Neural cell (in vitro differentiated cells): ENCODE data around the gene GPR63. TPM values are rescaled to one million over a fixed set of nuclear protein-coding genes. Genes with fewer than 3 reads are reported as not detected.

Experiments used
- H2AFZ ChIP-seq: fragments of 200-600, 300-800 bp; sonication (generic), shearing (Covaris generic); 2 replicates; pipeline ENCODE4 v1.6.0; 2014; ENCODE audit warnings: low read depth, mild to moderate bottlenecking, antibody characterized with exemption, low read length, moderate library complexity
- H3F3A ChIP-seq: fragments of 200-600 bp; shearing (Covaris generic); 2 replicates; pipeline ENCODE4 v1.6.1; 2016; ENCODE audit warnings: mild to moderate bottlenecking, moderate library complexity, mixed read lengths, antibody characterized with exemption, low read length; ENCODE audit not compliant: insufficient read depth, poor library complexity, severe bottlenecking
- H3K27ac ChIP-seq: fragments of 200-600, 300-800 bp; sonication (generic), shearing (Covaris generic); 2 replicates; pipeline ENCODE4 v1.5.1; 2014; ENCODE audit warnings: mild to moderate bottlenecking, low read length, moderate library complexity
- H3K27me3 ChIP-seq: fragments of 300-800, 200-600 bp; sonication (generic), shearing (Covaris generic); 2 replicates; pipeline ENCODE4 v1.6.0; 2014; ENCODE audit warnings: mild to moderate bottlenecking, low read depth, low read length, moderate library complexity; ENCODE audit not compliant: insufficient read depth
- H3K36me3 ChIP-seq: fragments of 300-800, 200-600 bp; sonication (generic), shearing (Covaris generic); 2 replicates; pipeline ENCODE4 v1.5.1; 2014; ENCODE audit warnings: mild to moderate bottlenecking, antibody characterized with exemption, low read length, moderate library complexity; ENCODE audit not compliant: insufficient read depth
- H3K4me2 ChIP-seq: fragments of 300-800, 200-600 bp; sonication (generic), shearing (Covaris generic); 2 replicates; pipeline ENCODE4 v1.6.0; 2014; ENCODE audit warnings: mild to moderate bottlenecking, low read length
- H3K4me3 ChIP-seq: fragments of 300-800, 200-600 bp; sonication (generic), shearing (Covaris generic); 2 replicates; pipeline ENCODE4 v1.5.1; 2014; ENCODE audit warnings: mild to moderate bottlenecking, low read length, moderate library complexity
- H3K79me2 ChIP-seq: fragments of 200-600 bp; shearing (Covaris generic); replicated peaks from 2 replicates; pipeline ENCODE4 v1.6.0; 2014; ENCODE audit warnings: mild to moderate bottlenecking, low read length, moderate library complexity; ENCODE audit not compliant: insufficient read depth
- H3K9ac ChIP-seq: fragments of 300-800, 200-600 bp; sonication (generic), shearing (Covaris generic); 2 replicates; pipeline ENCODE4 v1.6.1; 2016; ENCODE audit warnings: mild to moderate bottlenecking, low read length, mixed read lengths
- H3K9me2 ChIP-seq: fragments of 200-600 bp; shearing (Covaris generic); 2 replicates; pipeline ENCODE4 v1.6.1; 2016; ENCODE audit warnings: mild to moderate bottlenecking, low read length, mixed read lengths; ENCODE audit not compliant: insufficient read depth
- H3K9me3 ChIP-seq: fragments of 200-600, 300-800 bp; sonication (generic), shearing (Covaris generic); 2 replicates; pipeline ENCODE4 v1.6.1; 2016; ENCODE audit warnings: mild to moderate bottlenecking, mixed run types, low read length, moderate library complexity, mixed read lengths
- H4K20me1 ChIP-seq: fragments of 200-600 bp; shearing (Covaris generic); 2 replicates; pipeline ENCODE4 v1.6.1; 2016; ENCODE audit warnings: mild to moderate bottlenecking, mixed run types; ENCODE audit not compliant: insufficient read depth
- CTCF ChIP-seq: fragments of 450-650 bp; IDR thresholded peaks from 2 replicates; pipeline ENCODE4 v1.5.1; 2014; ENCODE audit warnings: antibody characterized with exemption, mild to moderate bottlenecking, moderate library complexity; ENCODE audit not compliant: poor library complexity, severe bottlenecking
- EP300 ChIP-seq: fragments of 450-650 bp; conservative IDR thresholded peaks from 2 replicates; pipeline ENCODE4 v1.6.1; 2014; ENCODE audit warnings: antibody characterized with exemption, mild to moderate bottlenecking, moderate library complexity; ENCODE audit not compliant: poor library complexity, severe bottlenecking
- EZH2 ChIP-seq: fragments of 200-600, 300-800 bp; shearing (Covaris generic), sonication (generic); IDR thresholded peaks from 2 replicates; pipeline ENCODE4 v1.6.1; 2014; ENCODE audit warnings: antibody characterized with exemption, low read length, borderline replicate concordance, mild to moderate bottlenecking; ENCODE audit not compliant: insufficient read depth, poor library complexity, severe bottlenecking
- MXI1 ChIP-seq: fragments of 450-650 bp; conservative IDR thresholded peaks from 2 replicates; pipeline ENCODE4 v1.6.1; 2014; ENCODE audit warnings: antibody characterized with exemption, mild to moderate bottlenecking; ENCODE audit not compliant: poor library complexity, severe bottlenecking
- POLR2AphosphoS5 ChIP-seq: IDR thresholded peaks from 2 replicates; pipeline ENCODE4 v1.6.1; 2012
- RAD21 ChIP-seq: fragments of 450-650 bp; conservative IDR thresholded peaks from 2 replicates; pipeline ENCODE4 v1.6.1; 2014; ENCODE audit warnings: antibody characterized with exemption, mild to moderate bottlenecking, moderate library complexity
- REST ChIP-seq: IDR thresholded peaks from 2 replicates; pipeline ENCODE4 v1.6.1; 2012; ENCODE audit warnings: borderline replicate concordance
- SMC3 ChIP-seq: fragments of 450-650 bp; conservative IDR thresholded peaks from 2 replicates; pipeline ENCODE4 v1.6.1; 2014; ENCODE audit warnings: antibody characterized with exemption, mild to moderate bottlenecking, moderate library complexity; ENCODE audit not compliant: poor library complexity
- TAF1 ChIP-seq: IDR thresholded peaks from 2 replicates; pipeline ENCODE4 v1.6.1; 2012; ENCODE audit warnings: low read depth
- polyA plus RNA-seq: library from polyadenylated mRNA; depleted of rRNA; stranded (reverse); fragments of >200 nt; gene quantifications from 2 replicates; pipeline ENCODE4 v1.2.3, GENCODE V29; 2014

The GPR63 gene
- polyA plus RNA-seq, 1 donor from 2014 or later, result 1.6 TPM

GRCh38 chr6:96844530-96844929 is 7.3 kb upstream of the GPR63 start:
- TF ChIP-seq EP300 (no peak), POLR2AphosphoS5 (no peak), RAD21 (no peak), CTCF (no peak), MXI1 (no peak), TAF1 (no peak), REST (no peak), EZH2 (no peak), SMC3 (no peak)
- H2AFZ ChIP-seq, result no peak overlapping the region
- no peaks in the 10 kb centered on the region for H3F3A ChIP-seq
- no peaks in the 10 kb centered on the region for H3K9me2 ChIP-seq
- H3K27ac ChIP-seq, result no peak overlapping the region
- no peaks in the 10 kb centered on the region for H3K36me3 ChIP-seq
- no peak overlapping the region for H3K9ac ChIP-seq
- H3K4me3 ChIP-seq, result no peak overlapping the region
- H3K9me3 ChIP-seq, result no peaks in the 10 kb centered on the region
- H3K27me3 ChIP-seq, result no peaks in the 10 kb centered on the region
- no peaks in the 10 kb centered on the region for H4K20me1 ChIP-seq
- no peak overlapping the region for H3K4me2 ChIP-seq
- H3K79me2 ChIP-seq, result no peaks in the 10 kb centered on the region

- peaks cover 9% of the 10 kb centered on the region for H3K27me3 ChIP-seq
- no peak overlapping the region for H3K4me3 ChIP-seq
- TF ChIP-seq EZH2, result no peak
- TF ChIP-seq POLR2AphosphoS5, result no peak
- TF ChIP-seq SMC3, result no peak
- no peak for TF ChIP-seq REST
- TF ChIP-seq RAD21, result no peak
- no peak for TF ChIP-seq EP300
- TF ChIP-seq MXI1, result no peak
- TF ChIP-seq CTCF, result no peak
- TF ChIP-seq TAF1, result no peak
- H3K36me3 ChIP-seq, result no peaks in the 10 kb centered on the region
- H3F3A ChIP-seq, result peaks cover under 1% of the 10 kb centered on the region
- H4K20me1 ChIP-seq, result no peaks in the 10 kb centered on the region
- no peak overlapping the region for H3K27ac ChIP-seq
- no peak overlapping the region for H3K9ac ChIP-seq
- no peaks in the 10 kb centered on the region for H3K9me2 ChIP-seq
- no peaks in the 10 kb centered on the region for H3K79me2 ChIP-seq
- H3K9me3 ChIP-seq, result no peaks in the 10 kb centered on the region
- H2AFZ ChIP-seq, result no peak overlapping the region
- H3K4me2 ChIP-seq, result no peak overlapping the region
These were observed 4.1 kb upstream of the GPR63 start for GRCh38 chr6:96841345-96841744.
